Measurements from ENCODE around the gene HYPK. TPM values are rescaled to one million over a fixed set of nuclear protein-coding genes. Genes with fewer than 3 reads are reported as not detected.

The HYPK gene, protein sequence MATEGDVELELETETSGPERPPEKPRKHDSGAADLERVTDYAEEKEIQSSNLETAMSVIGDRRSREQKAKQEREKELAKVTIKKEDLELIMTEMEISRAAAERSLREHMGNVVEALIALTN
- 10 to 100 TPM; 11.3 to 18.5 TPM for total RNA-seq
- polyA plus RNA-seq (2013, experiment 1 of 2): 12.2 TPM
- 9.7 TPM for polyA plus RNA-seq (2013, experiment 2 of 2)
- long read RNA-seq, experiment 1, transcript HYPK-202 (4 exons, 1,051 nt): major isoform, 12 of 14 reads
- long read RNA-seq, experiment 1, partial matches to known transcripts: 1 of 14 reads
- long read RNA-seq, experiment 1, other reads (novel, unspliced or antisense): 0 of 14 reads
- long read RNA-seq, experiment 2, transcript HYPK-202 (4 exons, 1,051 nt): major isoform, 40 of 43 reads
- long read RNA-seq, experiment 2, partial matches to known transcripts: 0 of 43 reads
- long read RNA-seq, experiment 2, other reads (novel, unspliced or antisense): 3 of 43 reads
- long read RNA-seq, experiment 3, transcript HYPK-202 (4 exons, 1,051 nt): major isoform, 19 of 19 reads
- long read RNA-seq, experiment 3, partial matches to known transcripts: 0 of 19 reads
- long read RNA-seq, experiment 3, other reads (novel, unspliced or antisense): 0 of 19 reads
- long read RNA-seq, experiment 4, partial matches to known transcripts: 0 of 1 reads
- long read RNA-seq, experiment 4, other reads (novel, unspliced or antisense): 0 of 1 reads

GRCh38 chr15:43800286-43801141, at the start of gene HYPK:
Gene HYPK, plus strand, starts transcription at chr15:43800599. Its CDS starts 24 bp downstream, at chr15:43800623.
- peak within 1 kb of the TSS; percentile 75 for H3K9ac ChIP-seq (ENCODE audit: extremely low read depth, low read length, poor library complexity, severe bottlenecking)

DNA sequence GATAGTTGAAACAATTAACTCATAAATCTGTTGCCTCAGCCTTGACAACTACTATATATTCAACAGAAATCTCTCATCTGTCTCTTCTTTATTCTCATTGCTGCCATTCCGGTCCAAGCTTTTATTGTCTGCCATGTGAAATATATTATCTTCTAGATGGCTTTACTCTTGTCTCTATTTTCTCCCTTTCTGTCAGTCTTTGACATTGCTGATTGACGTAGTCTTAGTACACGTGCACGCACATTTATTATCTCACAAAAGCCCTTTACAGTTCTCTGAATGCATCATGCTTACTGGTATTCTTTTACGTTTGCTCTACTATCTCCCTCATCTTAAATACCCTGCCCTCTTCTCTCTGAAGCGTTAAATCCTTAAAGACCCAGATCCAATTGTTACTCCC, 48.5 kb upstream of the HYPK start:
- Histone ChIP-seq H3K36me3 (ENCODE audit: control insufficient read depth, insufficient read depth, low read length) (peaks cover 69% of the 10 kb centered on the region), H3K27ac (ENCODE audit: low read depth, low read length) (no peak overlapping the region), H3K9ac (ENCODE audit: extremely low read depth, low read length, poor library complexity, severe bottlenecking) (no peak overlapping the region), H3K4me3 (ENCODE audit: low read length) (peak overlapping the region; percentile 25), H3K9me3 (ENCODE audit: control insufficient read depth, low read length) (no peaks in the 10 kb centered on the region), H3K4me1 (ENCODE audit: control insufficient read depth, insufficient read depth, low read length) (no peaks in the 10 kb centered on the region), H3K27me3 (ENCODE audit: control insufficient read depth, insufficient read depth, low read length, poor library complexity, severe bottlenecking) (no peaks in the 10 kb centered on the region)
- H3K4me1 Mint-ChIP-seq: peaks cover 18% of the 10 kb centered on the region
- H3K27ac Mint-ChIP-seq: no peak overlapping the region
- no peak overlapping the region for H3K4me3 Mint-ChIP-seq
- no peaks in the 10 kb centered on the region for H3K9me3 Mint-ChIP-seq
- TF ChIP-seq, protein P1, sequence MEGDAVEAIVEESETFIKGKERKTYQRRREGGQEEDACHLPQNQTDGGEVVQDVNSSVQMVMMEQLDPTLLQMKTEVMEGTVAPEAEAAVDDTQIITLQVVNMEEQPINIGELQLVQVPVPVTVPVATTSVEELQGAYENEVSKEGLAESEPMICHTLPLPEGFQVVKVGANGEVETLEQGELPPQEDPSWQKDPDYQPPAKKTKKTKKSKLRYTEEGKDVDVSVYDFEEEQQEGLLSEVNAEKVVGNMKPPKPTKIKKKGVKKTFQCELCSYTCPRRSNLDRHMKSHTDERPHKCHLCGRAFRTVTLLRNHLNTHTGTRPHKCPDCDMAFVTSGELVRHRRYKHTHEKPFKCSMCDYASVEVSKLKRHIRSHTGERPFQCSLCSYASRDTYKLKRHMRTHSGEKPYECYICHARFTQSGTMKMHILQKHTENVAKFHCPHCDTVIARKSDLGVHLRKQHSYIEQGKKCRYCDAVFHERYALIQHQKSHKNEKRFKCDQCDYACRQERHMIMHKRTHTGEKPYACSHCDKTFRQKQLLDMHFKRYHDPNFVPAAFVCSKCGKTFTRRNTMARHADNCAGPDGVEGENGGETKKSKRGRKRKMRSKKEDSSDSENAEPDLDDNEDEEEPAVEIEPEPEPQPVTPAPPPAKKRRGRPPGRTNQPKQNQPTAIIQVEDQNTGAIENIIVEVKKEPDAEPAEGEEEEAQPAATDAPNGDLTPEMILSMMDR (conservative IDR thresholded peaks at IDR 0.05): no peak
- H3K27me3 Mint-ChIP-seq (ENCODE audit: insufficient read depth): no peaks in the 10 kb centered on the region
- DNase-seq: no peak
- WGBS, 2 experiments (ENCODE audit: insufficient coverage in 1 of 2, insufficient read length in 1 of 2): 86 to 90% methylated on average over 5 to 6 of the region's 6 CpGs
- peaks cover 48% of the 10 kb centered on the region for H3K36me3 Mint-ChIP-seq (ENCODE audit: low read depth)

More at GRCh38 chr15:43800286-43801141, at the start of gene HYPK:
- DNase-seq: peak; percentile 95
- Mint-ChIP-seq H3K36me3 (ENCODE audit: low read depth) (peaks cover 45% of the 10 kb centered on the region), H3K9me3 (no peaks in the 10 kb centered on the region), H3K4me3 (peak within 1 kb of the TSS; percentile 87), H3K27ac (peak within 1 kb of the TSS; percentile 98), H3K4me1 (peaks cover 40% of the 10 kb centered on the region), H3K27me3 (ENCODE audit: insufficient read depth) (no peaks in the 10 kb centered on the region)
- TF ChIP-seq, protein P1 (conservative IDR thresholded peaks at IDR 0.05): no peak
- 7 to 10% methylated on average over 26 to 44 of the region's 44 CpGs for WGBS, 2 experiments (ENCODE audit: insufficient coverage in 1 of 2, insufficient read length in 1 of 2)
- Histone ChIP-seq H3K9me3 (ENCODE audit: control insufficient read depth, low read length) (no peaks in the 10 kb centered on the region), H3K4me1 (ENCODE audit: control insufficient read depth, insufficient read depth, low read length) (peaks cover 15% of the 10 kb centered on the region), H3K27me3 (ENCODE audit: control insufficient read depth, insufficient read depth, low read length, poor library complexity, severe bottlenecking) (no peaks in the 10 kb centered on the region), H3K4me3 (ENCODE audit: low read length) (peak within 1 kb of the TSS; percentile 93), H3K36me3 (ENCODE audit: control insufficient read depth, insufficient read depth, low read length) (peaks cover 62% of the 10 kb centered on the region), H3K27ac (ENCODE audit: low read depth, low read length) (peak within 1 kb of the TSS; percentile 47)

DNA sequence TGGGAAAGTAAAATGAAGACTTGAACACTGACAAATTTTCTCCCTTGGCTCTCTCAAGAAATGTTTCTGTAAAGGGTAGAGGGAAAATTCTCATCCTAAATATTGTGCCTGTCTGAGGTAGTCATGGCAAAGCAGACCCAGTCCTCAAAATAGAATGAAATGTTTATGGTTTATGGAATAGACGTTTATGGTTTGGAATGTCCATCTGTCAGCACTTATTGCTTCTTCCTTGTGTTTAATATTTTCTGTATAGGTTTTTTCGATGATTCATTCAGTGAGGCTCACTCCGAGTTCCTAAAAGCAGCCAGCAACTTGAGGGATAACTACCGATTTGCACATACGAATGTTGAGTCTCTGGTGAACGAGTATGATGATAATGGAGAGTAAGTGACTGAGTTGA, 37.6 kb upstream of the HYPK start:
- Mint-ChIP-seq H3K4me1 (no peaks in the 10 kb centered on the region), H3K36me3 (ENCODE audit: low read depth) (peaks cover 80% of the 10 kb centered on the region), H3K4me3 (no peak overlapping the region), H3K9me3 (no peaks in the 10 kb centered on the region), H3K27me3 (ENCODE audit: insufficient read depth) (no peaks in the 10 kb centered on the region), H3K27ac (peak overlapping the region; percentile 38)
- Histone ChIP-seq H3K36me3 (ENCODE audit: control insufficient read depth, insufficient read depth, low read length) (peaks cover 90% of the 10 kb centered on the region), H3K4me3 (ENCODE audit: low read length) (no peak overlapping the region), H3K9me3 (ENCODE audit: control insufficient read depth, low read length) (no peaks in the 10 kb centered on the region), H3K27ac (ENCODE audit: low read depth, low read length) (no peak overlapping the region), H3K9ac (ENCODE audit: extremely low read depth, low read length, poor library complexity, severe bottlenecking) (no peak overlapping the region), H3K4me1 (ENCODE audit: control insufficient read depth, insufficient read depth, low read length) (no peaks in the 10 kb centered on the region), H3K27me3 (ENCODE audit: control insufficient read depth, insufficient read depth, low read length, poor library complexity, severe bottlenecking) (no peaks in the 10 kb centered on the region)
- 96% methylated on average over 4 to 6 of the region's 6 CpGs for WGBS, 2 experiments (ENCODE audit: insufficient coverage in 1 of 2, insufficient read length in 1 of 2)
- DNase-seq: no peak
- TF ChIP-seq, protein P1 (conservative IDR thresholded peaks at IDR 0.05): no peak
